ENCODE measurements around the gene RAP1A.

- TF ChIP-seq, protein P1, sequence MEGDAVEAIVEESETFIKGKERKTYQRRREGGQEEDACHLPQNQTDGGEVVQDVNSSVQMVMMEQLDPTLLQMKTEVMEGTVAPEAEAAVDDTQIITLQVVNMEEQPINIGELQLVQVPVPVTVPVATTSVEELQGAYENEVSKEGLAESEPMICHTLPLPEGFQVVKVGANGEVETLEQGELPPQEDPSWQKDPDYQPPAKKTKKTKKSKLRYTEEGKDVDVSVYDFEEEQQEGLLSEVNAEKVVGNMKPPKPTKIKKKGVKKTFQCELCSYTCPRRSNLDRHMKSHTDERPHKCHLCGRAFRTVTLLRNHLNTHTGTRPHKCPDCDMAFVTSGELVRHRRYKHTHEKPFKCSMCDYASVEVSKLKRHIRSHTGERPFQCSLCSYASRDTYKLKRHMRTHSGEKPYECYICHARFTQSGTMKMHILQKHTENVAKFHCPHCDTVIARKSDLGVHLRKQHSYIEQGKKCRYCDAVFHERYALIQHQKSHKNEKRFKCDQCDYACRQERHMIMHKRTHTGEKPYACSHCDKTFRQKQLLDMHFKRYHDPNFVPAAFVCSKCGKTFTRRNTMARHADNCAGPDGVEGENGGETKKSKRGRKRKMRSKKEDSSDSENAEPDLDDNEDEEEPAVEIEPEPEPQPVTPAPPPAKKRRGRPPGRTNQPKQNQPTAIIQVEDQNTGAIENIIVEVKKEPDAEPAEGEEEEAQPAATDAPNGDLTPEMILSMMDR (conservative IDR thresholded peaks at IDR 0.05; ENCODE audit: low read depth, low read length) = no peak
- TF ChIP-seq EZH2 (IDR thresholded peaks at IDR 0.05; ENCODE audit: borderline replicate concordance, low read depth, low read length, poor library complexity, severe bottlenecking) = no peak
Observed at GRCh38 chr1:111605576-111605975, 14.0 kb upstream of the RAP1A start.

Data from A673 (cell line).